BLaER1 treated with 17β-estradiol and CSF1 and Interleukin-3, amounts not matched to agents 10 nM and 100 nM (cell line): ENCODE results near the gene FTCDNL1.
A peak's percentile ranks its signal among the peaks of the same experiment; 100 is the strongest.

Source experiments
- H3K27ac ChIP-seq, 11 experiments: shearing (Covaris generic); formaldehyde crosslinking; 2 replicates each; pipeline ENCODE4 v1.8.1; 2022
- H3K27me3 ChIP-seq, 11 experiments: shearing (Covaris generic); formaldehyde crosslinking; 2 replicates each; pipeline ENCODE4 v1.8.1; 2022
- H3K36me3 ChIP-seq, 11 experiments: shearing (Covaris generic); formaldehyde crosslinking; 2 replicates each; pipeline ENCODE4 v1.8.1; 2022
- H3K4me1 ChIP-seq, 10 experiments: shearing (Covaris generic); formaldehyde crosslinking; 2 replicates each; pipeline ENCODE4 v1.8.1; 2022
- H3K4me2 ChIP-seq, 11 experiments: shearing (Covaris generic); formaldehyde crosslinking; 2 replicates each; pipeline ENCODE4 v1.8.1; 2022
- H3K4me3 ChIP-seq, 10 experiments: shearing (Covaris generic); formaldehyde crosslinking; 2 replicates each; pipeline ENCODE4 v1.8.1; 2022
- H3K9ac ChIP-seq, 11 experiments: shearing (Covaris generic); formaldehyde crosslinking; 2 replicates each; pipeline ENCODE4 v1.8.1; 2022
- H3K9me3 ChIP-seq, 11 experiments: shearing (Covaris generic); formaldehyde crosslinking; replicated peaks in 1 of 11; 2 replicates each; pipeline ENCODE4 v1.8.1; 2022
- H4K20me1 ChIP-seq, 11 experiments: shearing (Covaris generic); formaldehyde crosslinking; 2 replicates each; pipeline ENCODE4 v1.8.1; 2022
- Cebpa-rat ChIP-seq, 11 experiments: shearing (Covaris generic); IDR thresholded peaks; 2 replicates each; pipeline ENCODE4 v1.8.1; 2022

Gene FTCDNL1

DNA sequence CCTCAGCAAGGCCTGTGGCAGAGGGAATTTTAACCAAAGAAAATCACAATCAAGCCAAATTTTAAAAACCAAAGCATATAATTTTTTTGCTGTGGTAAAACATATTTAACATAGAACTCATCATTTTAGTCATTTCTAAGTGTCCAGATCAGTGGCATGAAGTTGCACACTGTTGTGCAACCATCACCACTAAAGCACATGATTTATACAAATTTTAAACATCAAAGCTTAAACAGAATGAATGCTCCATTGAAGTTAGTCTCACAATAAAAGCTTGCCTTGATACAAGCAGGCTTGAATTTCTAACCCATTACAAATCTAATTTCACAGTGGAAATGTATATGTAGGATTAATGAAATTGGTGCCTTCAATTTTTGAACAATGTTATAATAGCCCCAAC lies 31.2 kb downstream of the FTCDNL1 start:
- H4K20me1 ChIP-seq: peaks cover 0 to 5% (median 0%) of the 10 kb centered on the region in 11 experiments; a peak in 2 of 22 replicates
- no peaks in the 10 kb centered on the region for H3K9me3 ChIP-seq
- H3K4me3 ChIP-seq: no peak overlapping the region
- 0 out of 22 replicates have a peak, but pooled peaks of 1 of the 11 experiments have one; percentile 45 for TF ChIP-seq Cebpa-rat (IDR thresholded peaks at IDR 0.05)
- H3K36me3 ChIP-seq: no peaks in the 10 kb centered on the region
- H3K4me1 ChIP-seq: peaks cover 15 to 51% (median 41%) of the 10 kb centered on the region in 10 experiments
- H3K27ac ChIP-seq: no peak overlapping the region; a peak in 1 of 22 replicates
- H3K27me3 ChIP-seq: peaks cover 13 to 48% (median 35%) of the 10 kb centered on the region in 11 experiments; a peak in 17 of 22 replicates
- peak overlapping the region in 7 of 11 experiments; percentile 43 to 86 (median 70); a peak in 15 of 22 replicates for H3K4me2 ChIP-seq
- H3K9ac ChIP-seq: no peak overlapping the region

DNA sequence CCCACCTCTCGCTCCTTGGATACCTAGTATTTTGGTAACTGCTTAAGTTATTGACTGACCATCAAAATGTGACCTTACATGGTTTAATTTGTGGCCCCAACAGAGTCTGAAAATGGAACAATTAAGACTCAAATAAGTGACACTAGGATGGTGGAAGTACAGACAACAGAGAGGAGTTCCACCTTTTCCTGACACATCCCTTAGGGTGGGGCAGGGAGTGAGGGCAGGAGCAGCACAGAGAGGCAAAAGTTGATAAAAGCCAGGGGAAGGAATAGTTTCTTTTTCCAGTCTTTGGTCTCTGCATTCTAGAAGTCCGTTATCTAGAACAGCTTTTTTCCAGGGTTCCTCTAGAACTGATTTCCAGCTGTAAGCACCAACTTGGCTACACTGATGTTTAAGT lies 32.2 kb downstream of the FTCDNL1 start:
- no peak overlapping the region for H3K27ac ChIP-seq
- H3K9ac ChIP-seq: no peak overlapping the region
- no peaks in the 10 kb centered on the region for H3K9me3 ChIP-seq
- H3K27me3 ChIP-seq: peaks cover 13 to 42% (median 29%) of the 10 kb centered on the region in 11 experiments; a peak in 17 of 22 replicates
- H3K4me3 ChIP-seq: no peak overlapping the region
- H3K36me3 ChIP-seq: no peaks in the 10 kb centered on the region
- no peak for TF ChIP-seq Cebpa-rat (IDR thresholded peaks at IDR 0.05)
- H3K4me2 ChIP-seq: peak overlapping the region in 7 of 11 experiments; percentile 8 to 86 (median 61); a peak in 12 of 22 replicates
- peaks cover 0 to 5% (median 0%) of the 10 kb centered on the region in 11 experiments; a peak in 2 of 22 replicates for H4K20me1 ChIP-seq
- peaks cover 15 to 51% (median 41%) of the 10 kb centered on the region in 10 experiments for H3K4me1 ChIP-seq

DNA sequence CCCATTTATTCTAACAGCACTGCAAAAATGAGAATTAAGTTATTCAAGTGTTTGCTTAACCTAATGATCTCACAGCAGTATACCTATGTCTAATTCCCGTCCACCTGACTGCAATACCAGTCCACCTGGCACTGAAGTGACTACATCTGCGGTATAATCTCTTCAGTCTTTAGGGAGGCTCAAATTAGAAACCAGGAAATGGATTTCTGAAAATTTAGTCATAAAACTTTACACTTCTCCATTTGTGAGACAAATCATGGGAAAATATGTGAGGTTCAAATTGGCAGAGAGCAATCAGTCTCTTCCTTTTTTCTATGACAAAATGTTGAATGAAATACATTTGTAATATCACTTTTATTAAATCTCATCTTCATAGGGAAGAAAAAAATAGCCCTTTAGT lies 33.0 kb downstream of the FTCDNL1 start:
- peaks cover 10 to 36% (median 23%) of the 10 kb centered on the region in 11 experiments; a peak in 17 of 22 replicates for H3K27me3 ChIP-seq
- H4K20me1 ChIP-seq: peaks cover 0 to 5% (median 0%) of the 10 kb centered on the region in 11 experiments; a peak in 2 of 22 replicates
- no peak overlapping the region for H3K9ac ChIP-seq
- peak overlapping the region in 7 of 11 experiments; percentile 8 to 76 (median 52); a peak in 11 of 22 replicates for H3K4me2 ChIP-seq
- TF ChIP-seq Cebpa-rat (IDR thresholded peaks at IDR 0.05): no peak
- no peak overlapping the region for H3K4me3 ChIP-seq
- H3K27ac ChIP-seq: no peak overlapping the region
- H3K36me3 ChIP-seq: no peaks in the 10 kb centered on the region
- no peaks in the 10 kb centered on the region for H3K9me3 ChIP-seq
- H3K4me1 ChIP-seq: peaks cover 15 to 50% (median 41%) of the 10 kb centered on the region in 10 experiments

DNA sequence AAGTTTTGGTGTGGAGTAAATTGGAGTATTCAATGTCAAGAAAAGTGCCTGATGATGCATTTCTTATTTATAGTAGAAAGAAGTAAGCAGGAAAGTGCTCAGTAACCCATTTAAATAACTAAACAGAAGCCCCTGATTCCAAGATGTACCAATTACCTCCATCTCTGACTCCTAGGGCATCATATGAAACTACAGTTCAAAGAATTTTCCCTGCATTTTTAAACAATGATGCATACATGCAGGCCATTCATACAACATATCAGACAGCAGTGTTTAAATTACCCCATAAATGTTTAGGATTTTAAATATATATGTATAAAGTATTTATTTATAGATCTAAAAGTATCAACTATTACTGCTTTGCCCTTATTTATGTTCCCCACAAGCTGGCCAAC lies 36.2 kb downstream of the FTCDNL1 start:
- Histone ChIP-seq H3K27ac (no peak overlapping the region), H3K36me3 (no peaks in the 10 kb centered on the region), H4K20me1 (no peaks in the 10 kb centered on the region; a peak in 2 of 22 replicates), H3K9me3 (no peaks in the 10 kb centered on the region), H3K9ac (no peak overlapping the region), H3K4me3 (no peak overlapping the region), H3K4me2 (no peak overlapping the region), H3K27me3 (peaks cover 7 to 19% (median 13%) of the 10 kb centered on the region in 11 experiments; a peak in 15 of 22 replicates), H3K4me1 (peaks cover 0 to 32% (median 16%) of the 10 kb centered on the region in 10 experiments; a peak in 14 of 20 replicates)
- TF ChIP-seq Cebpa-rat (IDR thresholded peaks at IDR 0.05): no peak

DNA sequence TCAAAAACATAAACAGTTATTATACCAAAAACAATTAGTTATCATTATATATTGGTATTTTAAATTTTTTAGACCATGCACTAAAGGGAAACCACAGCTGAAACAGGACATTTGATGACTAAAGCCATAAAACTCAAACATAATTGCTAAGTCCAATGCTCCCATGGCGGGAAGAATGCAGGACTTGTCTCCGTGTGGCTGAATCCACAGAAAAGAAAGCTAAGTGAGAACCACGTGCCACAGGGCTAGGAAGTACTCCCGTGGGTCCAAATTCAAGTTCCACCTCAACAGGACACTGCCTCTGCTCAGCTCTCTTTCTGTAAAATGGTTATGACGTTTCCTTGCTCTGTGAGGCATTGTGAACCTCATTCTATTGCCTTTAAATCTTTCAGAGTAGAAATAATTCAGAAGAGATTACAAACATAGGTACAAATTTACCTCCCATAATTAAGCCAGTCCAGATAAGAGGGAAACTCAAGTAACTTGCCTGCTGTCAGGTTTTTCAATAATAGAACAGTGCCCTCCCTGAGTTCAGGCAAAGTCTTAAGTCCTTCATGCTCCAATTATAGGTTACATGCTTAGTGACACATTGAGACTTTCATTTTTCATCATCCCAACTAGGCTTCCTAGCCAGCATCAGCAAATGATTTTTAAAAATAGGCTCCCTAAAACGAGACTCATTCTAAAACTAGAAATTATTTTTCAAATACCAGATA lies 36.7 kb downstream of the FTCDNL1 start:
- Histone ChIP-seq H3K36me3 (no peaks in the 10 kb centered on the region), H3K27ac (no peak overlapping the region), H3K4me1 (peaks cover 0 to 27% (median 11%) of the 10 kb centered on the region in 10 experiments; a peak in 12 of 20 replicates), H3K4me2 (no peak overlapping the region), H3K9ac (no peak overlapping the region), H3K27me3 (peaks cover 5 to 13% (median 9%) of the 10 kb centered on the region in 11 experiments; a peak in 15 of 22 replicates), H3K9me3 (no peaks in the 10 kb centered on the region), H3K4me3 (no peak overlapping the region), H4K20me1 (no peaks in the 10 kb centered on the region; a peak in 2 of 22 replicates)
- no peak for TF ChIP-seq Cebpa-rat (IDR thresholded peaks at IDR 0.05)

DNA sequence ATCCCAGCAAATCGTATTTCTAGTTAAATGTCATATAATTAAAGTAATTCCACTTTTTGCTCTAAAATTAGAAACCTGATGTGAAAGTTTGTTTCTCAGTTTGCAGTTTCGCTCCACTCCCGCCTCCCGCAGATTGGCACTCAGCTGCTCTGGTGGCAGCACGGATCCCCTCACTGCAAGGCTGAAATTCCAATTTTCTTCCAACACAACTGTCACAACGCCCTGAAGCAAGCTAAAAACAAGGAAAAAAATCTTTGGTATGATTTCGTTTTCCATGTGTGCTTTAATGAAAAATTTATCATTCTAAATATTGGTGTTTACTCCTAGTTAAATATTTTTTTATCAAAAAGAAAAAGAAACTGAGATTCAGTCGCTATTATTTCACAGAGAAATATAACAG lies 38.5 kb downstream of the FTCDNL1 start:
- TF ChIP-seq Cebpa-rat (IDR thresholded peaks at IDR 0.05): no peak
- no peak overlapping the region for H3K4me3 ChIP-seq
- no peak overlapping the region for H3K9ac ChIP-seq
- no peaks in the 10 kb centered on the region for H4K20me1 ChIP-seq
- no peak overlapping the region for H3K27ac ChIP-seq
- H3K27me3 ChIP-seq: no peaks in the 10 kb centered on the region
- no peaks in the 10 kb centered on the region for H3K36me3 ChIP-seq
- H3K9me3 ChIP-seq: peaks cover 0 to 8% (median 0%) of the 10 kb centered on the region in 11 experiments; a peak in 4 of 22 replicates
- H3K4me1 ChIP-seq: peaks cover 0 to 9% (median 0%) of the 10 kb centered on the region in 10 experiments; a peak in 6 of 20 replicates
- no peak overlapping the region for H3K4me2 ChIP-seq

DNA sequence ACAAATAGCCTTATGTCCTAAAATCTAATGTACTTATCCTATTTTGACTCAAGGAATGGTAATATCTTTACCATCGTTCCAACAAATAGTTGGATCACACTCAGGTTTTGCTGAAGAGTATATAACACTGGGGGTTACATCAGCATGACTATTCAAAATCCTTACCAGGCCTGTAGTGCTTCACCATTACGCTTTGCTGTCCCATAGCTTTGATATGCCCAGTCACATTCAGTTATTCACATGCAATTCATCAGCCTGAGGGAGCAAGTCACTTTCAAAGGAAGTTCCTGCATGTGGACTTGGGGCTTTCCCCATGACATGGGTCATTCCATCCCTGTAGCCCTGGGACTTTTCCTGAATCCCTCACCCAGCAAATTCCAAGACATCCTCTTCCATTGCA lies 39.6 kb downstream of the FTCDNL1 start:
- TF ChIP-seq Cebpa-rat (IDR thresholded peaks at IDR 0.05): no peak
- Histone ChIP-seq H3K9ac (no peak overlapping the region), H3K4me3 (no peak overlapping the region), H3K9me3 (peaks cover 0 to 8% (median 0%) of the 10 kb centered on the region in 11 experiments; a peak in 4 of 22 replicates), H3K27ac (no peak overlapping the region), H3K4me2 (no peak overlapping the region), H3K4me1 (peaks cover 0 to 7% (median 0%) of the 10 kb centered on the region in 10 experiments; a peak in 2 of 20 replicates), H3K27me3 (no peaks in the 10 kb centered on the region), H3K36me3 (no peaks in the 10 kb centered on the region), H4K20me1 (no peaks in the 10 kb centered on the region)

DNA sequence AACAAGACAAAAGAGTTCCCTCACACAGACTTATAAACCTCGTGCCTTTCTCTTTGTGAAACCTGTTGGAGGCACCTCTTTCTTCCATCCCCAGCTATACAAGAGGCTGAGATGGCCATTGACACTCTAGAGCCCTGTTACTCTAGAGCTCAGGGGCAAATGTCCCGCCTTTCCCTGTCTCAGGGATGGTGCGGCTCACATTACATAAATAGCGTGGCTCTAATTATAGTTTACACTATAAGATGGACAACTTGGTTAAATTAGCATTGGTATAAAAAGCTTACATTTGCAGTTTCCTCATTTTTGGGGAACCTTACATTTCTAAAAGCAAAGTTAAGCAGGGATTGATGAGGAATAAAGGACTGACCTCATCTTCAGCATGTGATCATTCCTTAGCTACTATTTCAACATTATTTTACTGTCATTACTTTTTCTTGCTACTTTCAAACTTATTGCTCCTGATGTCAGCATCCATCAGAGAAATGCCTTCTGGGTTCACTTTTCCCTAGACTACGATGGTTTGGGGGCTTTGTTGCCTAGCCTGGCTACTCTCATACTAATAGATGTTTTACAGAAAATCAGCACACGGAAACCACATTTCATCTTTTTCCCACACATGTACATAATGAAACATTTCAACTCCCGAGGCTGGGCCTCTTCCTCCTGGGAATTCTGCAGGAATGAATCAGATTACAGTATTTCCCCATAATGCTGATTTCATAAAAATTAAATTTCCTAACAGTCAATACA lies 40.4 kb downstream of the FTCDNL1 start:
- peak overlapping the region in 2 of 11 experiments; percentile 24 to 37; a peak in 3 of 22 replicates for H3K4me2 ChIP-seq
- H3K4me1 ChIP-seq: peaks cover 0 to 7% (median 0%) of the 10 kb centered on the region in 10 experiments; a peak in 2 of 20 replicates
- H3K27me3 ChIP-seq: no peaks in the 10 kb centered on the region
- no peaks in the 10 kb centered on the region for H3K36me3 ChIP-seq
- no peak overlapping the region for H3K9ac ChIP-seq
- no peak overlapping the region for H3K27ac ChIP-seq
- no peaks in the 10 kb centered on the region for H4K20me1 ChIP-seq
- H3K9me3 ChIP-seq: peaks cover 0 to 8% (median 0%) of the 10 kb centered on the region in 11 experiments; a peak in 4 of 22 replicates
- TF ChIP-seq Cebpa-rat (IDR thresholded peaks at IDR 0.05): no peak
- no peak overlapping the region for H3K4me3 ChIP-seq

DNA sequence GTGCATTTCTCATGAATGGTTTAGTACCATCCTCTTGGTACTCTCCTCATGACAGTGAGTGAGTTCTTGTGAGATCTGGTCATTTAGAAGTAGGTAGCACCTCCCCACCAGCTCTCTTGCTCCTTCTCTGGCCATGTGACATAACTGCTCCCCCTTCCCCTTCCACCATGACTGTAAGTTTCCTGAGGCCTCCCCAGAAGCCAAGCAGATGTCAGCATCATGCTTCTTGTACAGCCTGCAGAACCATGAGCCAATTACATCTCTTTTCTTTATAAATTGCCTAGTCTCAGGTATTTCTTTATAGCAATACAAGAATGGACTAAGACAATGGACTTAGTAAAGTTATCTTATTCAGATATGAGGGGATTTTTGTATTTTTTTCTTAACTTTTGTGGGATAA lies 43.0 kb downstream of the FTCDNL1 start:
- Histone ChIP-seq H3K4me2 (no peak overlapping the region), H3K4me1 (peaks cover 0 to 8% (median 0%) of the 10 kb centered on the region in 10 experiments; a peak in 4 of 20 replicates), H3K4me3 (no peak overlapping the region), H4K20me1 (no peaks in the 10 kb centered on the region), H3K27ac (no peak overlapping the region), H3K9ac (no peak overlapping the region), H3K9me3 (peaks cover 0 to 8% (median 0%) of the 10 kb centered on the region in 11 experiments; a peak in 4 of 22 replicates), H3K27me3 (no peaks in the 10 kb centered on the region), H3K36me3 (no peaks in the 10 kb centered on the region)
- TF ChIP-seq Cebpa-rat (IDR thresholded peaks at IDR 0.05): no peak
